ENCODE measurements around the gene FTH1. TPM values are rescaled to one million over a fixed set of nuclear protein-coding genes. Genes with fewer than 3 reads are reported as not detected.

FTH1 gene
- total and polyA plus RNA-seq, 7 donors, result 1,709 to 20,022 (median 2,375) TPM

DNA sequence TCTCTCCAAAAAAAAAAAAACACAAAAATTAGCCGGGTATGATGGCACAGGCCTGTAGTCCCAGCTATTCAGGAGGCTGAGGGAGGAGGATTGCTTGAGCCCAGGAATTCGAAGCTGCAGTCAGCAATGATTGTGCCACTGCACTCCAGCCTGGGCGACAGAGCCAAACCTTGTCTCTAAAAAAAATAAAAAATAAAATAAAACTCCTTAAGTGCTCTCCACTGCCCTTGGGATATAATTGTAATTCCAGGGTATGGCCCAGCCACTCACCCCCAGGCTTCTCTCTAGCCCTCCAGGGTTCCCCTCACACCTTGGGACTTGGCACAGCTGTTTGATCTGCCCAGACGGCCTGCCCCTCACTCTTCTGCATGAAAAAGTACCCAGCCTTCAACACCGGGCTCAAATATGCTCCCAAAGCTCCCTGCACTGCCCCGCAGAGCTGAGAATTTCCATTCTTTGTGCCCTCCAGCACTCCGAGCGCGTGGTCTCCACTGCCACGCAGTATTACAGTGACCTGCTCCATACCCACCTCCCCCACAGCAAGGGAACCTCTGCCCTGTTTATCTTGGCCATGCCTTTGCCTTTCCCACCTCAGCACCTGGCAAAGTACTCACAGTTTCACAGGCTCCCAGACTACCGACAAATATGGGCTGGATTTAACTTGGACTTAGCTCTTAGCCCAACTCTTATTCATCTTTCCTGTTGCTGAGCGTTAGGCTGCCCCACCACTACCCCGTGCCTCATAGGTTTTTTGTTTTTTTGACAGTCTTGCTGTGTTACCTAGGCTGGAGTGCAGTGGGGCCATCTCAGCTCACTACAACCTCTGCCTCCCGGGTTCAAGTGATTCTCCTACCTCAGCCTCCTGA, 7.6 kb upstream of the FTH1 start:
- 23 to 71% methylated on average over 14 of the region's 14 CpGs for WGBS, 2 donors
- peaks cover 0 to 56% (median 52%) of the 10 kb centered on the region in 4 donors for H3K4me1 ChIP-seq
- intact Hi-C loops (cut with DNase I), result loop anchor here (5.0 to 10.0 kb wide), 2 partner anchors 132 to 1060 kb away; partner anchors contain the start of gene TMEM109
- H3K27ac ChIP-seq, result peak overlapping the region in 3 of 4 donors; percentile 99 to 100 (median 99)
- H3K4me3 ChIP-seq, result no peak overlapping the region
- H3K36me3 ChIP-seq, result no peaks in the 10 kb centered on the region
- DNase-seq, result no peak
- no peaks in the 10 kb centered on the region for H3K27me3 ChIP-seq
- H3K9me3 ChIP-seq, result no peaks in the 10 kb centered on the region
- TF ChIP-seq POLR2A (IDR thresholded peaks at IDR 0.05), result no peak
- no peak for TF ChIP-seq CTCF (IDR thresholded peaks at IDR 0.05)
- no peak for TF ChIP-seq EP300 (IDR thresholded peaks at IDR 0.05)
- no peak for TF ChIP-seq POLR2AphosphoS5 (IDR thresholded peaks at IDR 0.05)

DNA sequence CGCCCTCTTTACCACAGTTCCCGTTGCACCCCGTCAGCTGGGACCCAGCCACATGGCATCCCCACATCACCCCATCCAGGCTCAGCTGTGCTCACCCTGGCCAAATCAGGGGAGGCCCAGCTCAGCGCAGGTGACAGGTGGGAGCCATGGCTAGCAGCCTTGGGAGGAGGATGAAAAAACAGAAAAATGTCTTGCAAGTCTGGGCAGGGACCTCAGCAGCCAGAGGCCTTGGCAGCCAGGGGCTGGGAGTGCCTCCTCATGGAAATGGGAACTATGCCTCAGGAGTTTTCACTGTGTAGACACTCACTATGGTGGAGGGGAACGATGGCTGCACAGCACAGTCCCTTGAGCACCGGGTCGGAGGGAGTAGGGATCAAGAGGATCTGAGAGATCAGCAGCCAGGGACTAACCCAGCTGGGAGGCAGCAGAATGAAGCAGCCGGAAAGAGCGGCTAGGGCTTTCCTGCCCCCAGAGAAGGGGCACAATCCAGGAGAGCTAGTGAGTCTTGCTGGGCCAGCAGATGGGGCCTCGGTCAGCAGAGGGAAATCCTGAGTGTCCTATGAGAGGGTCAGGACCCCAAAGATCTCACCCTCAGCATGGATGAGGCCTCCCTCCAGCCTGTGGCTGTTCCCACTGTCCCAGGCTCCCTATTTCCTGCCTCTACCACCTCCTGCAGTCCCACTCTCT, 6.2 kb upstream of the FTH1 start:
- Histone ChIP-seq H3K9me3 (no peaks in the 10 kb centered on the region), H3K4me3 (no peak overlapping the region), H3K27me3 (no peaks in the 10 kb centered on the region), H3K4me1 (peaks cover 0 to 67% (median 60%) of the 10 kb centered on the region in 4 donors), H3K27ac (peak overlapping the region; percentile 99 to 100 (median 100)), H3K36me3 (no peaks in the 10 kb centered on the region)
- TF ChIP-seq POLR2AphosphoS5 (IDR thresholded peaks at IDR 0.05), result no peak
- no peak for TF ChIP-seq CTCF (IDR thresholded peaks at IDR 0.05)
- no peak for TF ChIP-seq EP300 (IDR thresholded peaks at IDR 0.05)
- no peak for TF ChIP-seq POLR2A (IDR thresholded peaks at IDR 0.05)
- WGBS, 2 donors, result 61 to 76% methylated on average over 10 of the region's 10 CpGs
- intact Hi-C loops (cut with DNase I), result loop anchor here (5.0 to 10.0 kb wide), 2 partner anchors 134 to 1059 kb away; partner anchors contain the start of gene TMEM109
- DNase-seq, result no peak

DNA sequence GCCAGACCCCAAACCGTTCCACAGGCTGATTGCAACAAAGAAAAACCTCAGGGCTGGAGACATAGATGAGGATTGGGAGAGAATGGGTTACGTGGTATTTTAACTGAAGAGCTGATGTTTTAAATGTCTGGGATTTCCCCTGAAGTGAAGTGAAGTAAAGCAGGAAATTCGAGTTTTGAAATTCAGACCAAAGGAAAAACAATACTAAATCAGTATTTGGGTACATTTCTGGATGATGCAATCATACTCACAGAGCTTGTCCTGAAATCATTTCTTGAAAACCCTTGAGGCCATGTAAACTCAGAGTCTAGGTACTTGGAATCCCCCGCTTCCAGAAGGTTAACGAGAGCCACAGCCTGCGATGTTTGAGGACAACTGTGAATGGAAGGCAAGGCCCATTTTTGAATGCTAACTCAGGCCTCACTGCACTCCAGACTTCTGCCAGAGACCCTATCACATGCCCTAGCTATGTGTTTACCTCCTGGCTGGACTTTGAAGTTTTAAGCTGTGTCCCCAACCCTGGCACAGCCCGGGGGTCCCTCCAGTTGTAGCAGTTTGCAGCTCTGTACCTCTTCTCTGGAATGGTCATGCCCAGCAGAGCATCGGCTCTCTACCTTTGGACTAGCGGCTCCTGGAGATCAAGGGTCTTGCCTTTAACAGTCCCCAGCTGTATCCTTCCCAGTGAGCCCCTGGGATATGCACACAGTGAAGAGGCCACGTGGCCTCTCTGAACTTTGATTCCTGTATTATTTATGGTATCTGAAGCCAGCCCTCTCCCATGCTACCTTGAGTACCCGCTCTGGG, 5.4 kb upstream of the FTH1 start:
- no peak for DNase-seq
- Histone ChIP-seq H3K9me3 (no peaks in the 10 kb centered on the region), H3K27me3 (no peaks in the 10 kb centered on the region), H3K4me1 (peaks cover 0 to 68% (median 61%) of the 10 kb centered on the region in 4 donors), H3K4me3 (peak overlapping the region in 1 of 4 donors; percentile 10), H3K36me3 (no peaks in the 10 kb centered on the region), H3K27ac (peak overlapping the region; percentile 99 to 100 (median 100))
- TF ChIP-seq POLR2AphosphoS5 (IDR thresholded peaks at IDR 0.05) (peak; percentile 16 to 83 (median 46)), CTCF (IDR thresholded peaks at IDR 0.05) (no peak), POLR2A (IDR thresholded peaks at IDR 0.05) (no peak), EP300 (IDR thresholded peaks at IDR 0.05) (peak in 2 of 4 donors; percentile 59 to 65)
- 22 to 47% methylated on average over 11 of the region's 11 CpGs for WGBS, 2 donors
- intact Hi-C loops (cut with DNase I), result loop anchor here (5.0 to 10.0 kb wide), 2 partner anchors 134 to 1058 kb away; partner anchors contain the start of gene TMEM109

DNA sequence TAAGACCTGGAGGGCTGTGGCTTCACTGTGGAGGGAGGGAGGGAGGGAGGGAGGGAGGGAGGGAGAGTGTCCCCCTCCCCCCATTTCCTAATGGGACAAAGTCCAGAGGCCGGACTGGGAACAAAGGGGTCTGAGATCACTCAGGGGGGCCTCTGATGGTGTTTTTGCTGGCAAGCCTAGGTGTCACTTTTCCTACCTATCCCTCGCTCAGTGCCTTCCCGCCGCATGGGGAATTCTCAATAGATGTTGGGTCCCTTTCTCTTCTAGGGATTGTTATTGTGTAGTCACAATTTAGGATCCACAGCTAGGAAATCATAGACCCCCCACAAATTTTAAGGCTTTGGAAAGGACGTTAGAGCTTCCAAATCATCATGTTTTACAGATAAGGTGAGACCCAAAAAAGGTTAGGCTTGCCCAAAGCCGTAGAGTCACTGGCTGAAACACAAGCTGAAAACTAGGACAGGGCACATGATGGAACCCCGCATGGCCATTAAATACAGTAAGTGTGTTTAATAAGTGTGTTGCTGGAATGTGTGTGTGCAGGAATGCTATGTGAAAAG, 4.8 kb upstream of the FTH1 start:
- no peaks in the 10 kb centered on the region for H3K27me3 ChIP-seq
- H3K4me1 ChIP-seq, result peaks cover 0 to 68% (median 61%) of the 10 kb centered on the region in 4 donors
- peak overlapping the region; percentile 99 to 100 (median 100) for H3K27ac ChIP-seq
- whole genome bisulfite sequencing, 2 donors, result 58 to 63% methylated on average over 7 of the region's 7 CpGs
- intact Hi-C loops (cut with DNase I), result loop anchor here (5.0 to 10.0 kb wide), 2 partner anchors 135 to 1057 kb away; partner anchors contain the start of gene TMEM109
- no peak for TF ChIP-seq POLR2A (IDR thresholded peaks at IDR 0.05)
- TF ChIP-seq CTCF (IDR thresholded peaks at IDR 0.05), result no peak
- TF ChIP-seq POLR2AphosphoS5 (IDR thresholded peaks at IDR 0.05), result no peak
- TF ChIP-seq EP300 (IDR thresholded peaks at IDR 0.05), result no peak
- DNase-seq, result no peak
- no peaks in the 10 kb centered on the region for H3K36me3 ChIP-seq
- H3K9me3 ChIP-seq, result no peaks in the 10 kb centered on the region
- peak overlapping the region in 2 of 4 donors; percentile 10 to 15 for H3K4me3 ChIP-seq

Measured in sigmoid colon (tissue), 7 donors.